Endodermal cell (in vitro differentiated cells): ENCODE results near the gene HOXB4. TPM values are rescaled to one million over a fixed set of nuclear protein-coding genes. Genes with fewer than 3 reads are reported as not detected.

Experiments used
- DNase-seq: peaks from one replicate; pipeline ENCODE4 v3.0.0-alpha.2; 2017
- H3K27ac ChIP-seq: 2 replicates; pipeline ENCODE4 v1.5.1; 2013; ENCODE audit warnings: mild to moderate bottlenecking, low read depth, low read length, moderate library complexity
- H3K27me3 ChIP-seq: 2 replicates; pipeline ENCODE4 v1.6.1; 2013; ENCODE audit warnings: mild to moderate bottlenecking, low read length, moderate library complexity; ENCODE audit not compliant: insufficient read depth, control insufficient read depth, poor library complexity, severe bottlenecking
- H3K36me3 ChIP-seq: 2 replicates; pipeline ENCODE4 v1.7.0; 2013; ENCODE audit warnings: mild to moderate bottlenecking, low read length, moderate library complexity; ENCODE audit not compliant: control insufficient read depth, insufficient read depth
- H3K4me1 ChIP-seq: one replicate; pipeline ENCODE4 v1.7.0; 2013; ENCODE audit warnings: low read length; ENCODE audit not compliant: control insufficient read depth, insufficient read depth
- H3K4me3 ChIP-seq: 2 replicates; pipeline ENCODE4 v1.5.1; 2013; ENCODE audit warnings: mild to moderate bottlenecking, low read length, moderate library complexity
- H3K9ac ChIP-seq: 2 replicates; pipeline ENCODE4 v1.6.1; 2013; ENCODE audit warnings: mild to moderate bottlenecking, low read length, moderate library complexity; ENCODE audit not compliant: poor library complexity, severe bottlenecking; ENCODE audit errors: extremely low read depth
- H3K9me3 ChIP-seq: 2 replicates; pipeline ENCODE4 v1.6.1; 2013; ENCODE audit warnings: mild to moderate bottlenecking, low read length, moderate library complexity; ENCODE audit not compliant: control insufficient read depth
- H3K27ac Mint-ChIP-seq: 2 replicates; pipeline ENCODE4 v1.8.0; 2020; ENCODE audit warnings: mixed read lengths
- H3K27me3 Mint-ChIP-seq: 2 replicates; pipeline ENCODE4 v1.8.0; 2021; ENCODE audit warnings: mild to moderate bottlenecking, mixed read lengths; ENCODE audit not compliant: insufficient read depth
- H3K36me3 Mint-ChIP-seq: 2 replicates; pipeline ENCODE4 v1.8.0; 2020; ENCODE audit warnings: low read depth, mixed read lengths
- H3K4me1 Mint-ChIP-seq: 2 replicates; pipeline ENCODE4 v1.8.0; 2020; ENCODE audit warnings: mixed read lengths
- H3K4me3 Mint-ChIP-seq: 2 replicates; pipeline ENCODE4 v1.8.0; 2020; ENCODE audit warnings: mild to moderate bottlenecking, moderate library complexity, mixed read lengths
- H3K9me3 Mint-ChIP-seq: 2 replicates; pipeline ENCODE4 v1.8.0; 2020; ENCODE audit warnings: mild to moderate bottlenecking, mixed read lengths
- CTCF ChIP-seq: fragments of 200-600 bp; sonication (generic); conservative IDR thresholded peaks from 2 replicates; pipeline ENCODE4 v1.5.0; 2021; ENCODE audit warnings: antibody characterized with exemption, mild to moderate bottlenecking
- WGBS, 2 experiments: methylation state at CpG; one replicate each; pipeline versions ENCODE4 v1.1.5 to v1.1.7; 2013; ENCODE audit warnings: missing lambda C conversion rate in 2 of 2, mixed read lengths in 1 of 2; ENCODE audit not compliant: insufficient coverage in 1 of 2, insufficient read length in 1 of 2; 5-methylcytosine and 5-hydroxymethylcytosine counted together
- total RNA-seq, 2 donors: library from RNA; stranded (reverse); fragmentation: NEBNext Ultra II Directional in 1 of 2; extraction: Animal tissue kit (Norgen Biotek cat#: 25700) in 1 of 2; gene quantifications; 2 replicates in 1 of 2; 3 replicates in 1 of 2; pipeline ENCODE4 v1.2.1, GENCODE V29; 2021

Gene HOXB4
- total RNA-seq, 2 donors from 2014 or later, result not detected

GRCh38 chr17:48617471-48618255, 39.5 kb upstream of the HOXB4 start:
- no peaks in the 10 kb centered on the region for H3K36me3 Mint-ChIP-seq
- H3K9me3 ChIP-seq, result peaks cover 8% of the 10 kb centered on the region
- H3K27ac Mint-ChIP-seq, result no peak overlapping the region
- peaks cover 100% of the 10 kb centered on the region for H3K27me3 ChIP-seq
- peak; percentile 79 for DNase-seq
- H3K4me3 ChIP-seq, result no peak overlapping the region
- no peak overlapping the region for H3K9ac ChIP-seq
- peaks cover 2% of the 10 kb centered on the region for H3K4me1 ChIP-seq
- H3K36me3 ChIP-seq, result no peaks in the 10 kb centered on the region
- H3K27me3 Mint-ChIP-seq, result peaks cover 99% of the 10 kb centered on the region
- no peak overlapping the region for H3K27ac ChIP-seq
- TF ChIP-seq CTCF, result no peak
- H3K9me3 Mint-ChIP-seq, result no peaks in the 10 kb centered on the region
- WGBS, 2 experiments, result 4 to 6% methylated on average over 38 to 42 of the region's 43 CpGs
- no peak overlapping the region for H3K4me3 Mint-ChIP-seq
- H3K4me1 Mint-ChIP-seq, result peaks cover 5% of the 10 kb centered on the region

- Histone ChIP-seq H3K9me3 (peaks cover 3% of the 10 kb centered on the region), H3K4me3 (no peak overlapping the region), H3K27me3 (peaks cover 100% of the 10 kb centered on the region), H3K36me3 (no peaks in the 10 kb centered on the region), H3K4me1 (peaks cover 2% of the 10 kb centered on the region), H3K9ac (no peak overlapping the region), H3K27ac (no peak overlapping the region)
- Mint-ChIP-seq H3K4me1 (peaks cover 10% of the 10 kb centered on the region), H3K4me3 (no peak overlapping the region), H3K27ac (no peak overlapping the region), H3K9me3 (no peaks in the 10 kb centered on the region), H3K27me3 (peaks cover 99% of the 10 kb centered on the region), H3K36me3 (no peaks in the 10 kb centered on the region)
- WGBS, 2 experiments, result 3 to 14% methylated on average over 6 to 15 of the region's 15 CpGs
- no peak for TF ChIP-seq CTCF
- DNase-seq, result no peak
These were observed 38.7 kb upstream of the HOXB4 start for GRCh38 chr17:48616717-48617470.

GRCh38 chr17:48615963-48616716, 38.0 kb upstream of the HOXB4 start:
- H3K4me1 Mint-ChIP-seq, result peaks cover 9% of the 10 kb centered on the region
- no peak overlapping the region for H3K27ac Mint-ChIP-seq

More at GRCh38 chr17:48615963-48616716, 38.0 kb upstream of the HOXB4 start:
- Histone ChIP-seq H3K27ac (no peak overlapping the region), H3K4me3 (no peak overlapping the region), H3K4me1 (peaks cover 2% of the 10 kb centered on the region), H3K9me3 (no peaks in the 10 kb centered on the region), H3K36me3 (no peaks in the 10 kb centered on the region), H3K9ac (no peak overlapping the region), H3K27me3 (peaks cover 100% of the 10 kb centered on the region)
- no peak for DNase-seq
- TF ChIP-seq CTCF, result no peak
- Mint-ChIP-seq H3K4me3 (no peak overlapping the region), H3K36me3 (no peaks in the 10 kb centered on the region), H3K9me3 (no peaks in the 10 kb centered on the region), H3K27me3 (peaks cover 99% of the 10 kb centered on the region)
- WGBS, 2 experiments, result 8 to 12% methylated on average over 4 to 17 of the region's 17 CpGs
